Stimulated activated CD4-positive, alpha-beta T cell treated with anti-CD3 and anti-CD28 coated beads, Interleukin-1b, Interleukin-23, amount 100 ng/mL, for 24 hours (primary cell): Measurements from ENCODE around the gene ANO6.

ENCODE experiments used
- DNase-seq, 4 experiments: peaks; one replicate each; pipeline ENCODE4 v3.0.0-alpha.2; 2020; ENCODE audit warnings: low read depth in 4 of 4, low spot score in 1 of 4

The ANO6 gene

GRCh38 chr12:45435945-45436710, 220.2 kb downstream of the ANO6 start:
- DNase-seq = no peak

DNA sequence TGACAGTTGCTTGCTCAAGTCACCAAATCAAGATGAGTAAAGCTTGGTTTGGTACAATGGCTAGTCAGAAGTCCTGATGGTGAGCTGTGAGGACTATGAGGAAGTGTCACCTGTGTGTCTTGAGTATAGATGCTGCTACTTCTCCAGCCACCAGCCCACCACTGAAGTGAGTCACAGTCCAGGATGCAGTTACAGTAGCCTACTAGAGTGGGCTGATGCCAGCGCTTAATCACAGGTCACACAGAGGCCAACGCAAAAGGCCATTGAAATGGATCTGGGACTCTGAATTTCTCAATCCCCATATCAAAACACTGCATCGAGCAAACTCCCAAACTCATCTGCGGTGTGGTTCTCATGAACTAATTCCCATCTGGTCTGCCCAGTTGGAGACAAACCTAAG, 223.1 kb downstream of the ANO6 start:
- DNase-seq = no peak

DNA sequence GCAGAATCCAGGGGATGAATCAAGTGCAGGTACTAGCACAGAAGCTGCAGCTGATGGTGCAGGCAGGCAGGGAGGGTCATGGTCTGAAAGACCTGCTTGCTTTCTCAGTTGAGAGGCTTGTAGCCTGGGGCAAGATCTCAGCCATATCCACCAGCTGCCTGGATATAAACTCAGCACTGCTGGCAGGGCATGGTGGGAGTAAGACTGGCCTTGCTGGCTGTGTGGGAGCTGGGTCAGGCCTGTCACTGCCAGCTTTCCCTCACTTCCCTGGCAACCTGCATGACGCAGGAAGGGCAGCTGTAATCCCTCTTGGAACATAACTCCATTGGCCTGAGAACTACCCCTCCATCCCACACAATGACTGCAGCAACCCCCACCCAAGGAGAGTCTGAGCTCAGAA, 230.1 kb downstream of the ANO6 start:
- DNase-seq = no peak

DNA sequence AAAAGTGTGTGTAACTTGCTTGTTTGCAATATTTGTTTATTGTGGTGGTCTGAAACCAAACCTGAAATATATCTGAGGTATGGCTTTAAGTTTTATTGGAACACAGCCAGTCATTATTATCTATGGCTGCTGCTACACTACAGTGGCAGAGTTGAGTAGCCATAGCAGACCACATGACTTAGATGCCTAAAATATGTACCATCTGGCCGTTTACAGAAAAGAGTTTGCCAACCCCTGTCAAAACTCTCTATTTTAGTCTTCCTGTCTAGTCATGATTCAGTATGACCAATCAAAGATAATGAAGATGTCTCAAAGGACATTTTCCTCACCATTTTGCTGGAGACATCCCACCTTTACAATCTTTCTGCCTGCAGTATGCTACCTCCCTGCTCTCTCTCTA, 242.3 kb downstream of the ANO6 start:
- no peak for DNase-seq

DNA sequence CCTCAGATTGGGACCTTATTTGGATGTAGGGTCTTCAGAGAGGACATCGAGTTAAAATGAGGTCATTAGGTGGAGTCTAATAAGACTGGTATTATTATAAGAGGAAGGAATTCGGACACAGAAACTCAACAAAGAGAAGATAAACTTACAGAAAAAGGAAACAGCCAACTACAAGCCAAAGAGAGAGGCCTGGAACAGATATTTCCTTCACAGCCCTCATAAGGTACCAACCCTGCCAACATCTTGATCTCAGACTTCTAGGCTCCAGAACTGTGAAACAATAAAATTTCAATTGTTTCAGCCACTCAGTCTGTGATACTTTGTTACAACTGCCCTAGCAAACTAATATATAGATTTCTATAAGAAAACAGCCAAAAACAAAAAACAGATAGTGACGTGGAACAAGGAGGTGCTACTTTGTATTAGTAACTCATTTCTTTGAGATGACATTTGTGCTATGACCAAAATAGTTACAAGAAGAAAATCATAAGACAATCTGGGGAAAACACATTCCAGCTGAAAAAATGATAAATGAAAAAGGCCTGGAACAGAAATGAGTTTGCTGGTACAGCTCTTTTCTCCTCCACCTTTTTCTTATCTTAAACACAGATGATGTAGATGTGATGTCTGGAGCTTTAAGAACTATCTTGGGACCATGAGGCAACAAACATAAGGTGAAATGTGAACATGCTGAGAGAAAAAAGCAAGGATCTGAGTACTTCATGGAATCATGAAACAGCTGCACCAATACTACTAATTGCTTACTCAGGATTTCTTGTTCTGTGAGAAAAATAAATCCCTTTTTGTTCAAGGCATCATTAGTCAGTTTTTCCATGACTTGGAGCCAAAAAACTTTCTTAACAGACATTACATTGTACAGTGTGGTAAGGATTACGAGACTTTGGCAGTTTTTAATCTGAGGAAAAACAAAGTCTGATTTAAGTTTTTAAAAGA, 243.2 kb downstream of the ANO6 start:
- DNase-seq = no peak

DNA sequence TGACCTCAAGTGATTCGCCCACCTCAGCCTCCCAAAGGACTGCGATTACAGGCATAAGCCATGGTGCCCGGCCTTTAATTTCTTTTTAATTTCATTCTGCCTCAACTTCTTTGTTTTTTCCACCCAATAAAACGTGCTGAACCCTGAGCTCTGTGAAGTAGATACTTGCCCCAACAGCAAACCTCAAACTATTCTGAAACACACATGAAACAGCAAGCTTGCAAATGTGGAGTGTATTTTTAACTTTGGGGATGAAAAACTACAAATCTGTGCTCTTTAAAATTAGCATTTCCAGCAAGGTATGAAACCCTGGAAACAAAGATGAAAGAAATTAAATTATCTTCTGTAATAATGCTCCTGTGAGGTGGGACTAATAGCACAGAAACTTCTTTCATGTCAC, 246.6 kb downstream of the ANO6 start:
- no peak for DNase-seq

GRCh38 chr12:45464699-45465098, 248.8 kb downstream of the ANO6 start:
- no peak for DNase-seq

DNA sequence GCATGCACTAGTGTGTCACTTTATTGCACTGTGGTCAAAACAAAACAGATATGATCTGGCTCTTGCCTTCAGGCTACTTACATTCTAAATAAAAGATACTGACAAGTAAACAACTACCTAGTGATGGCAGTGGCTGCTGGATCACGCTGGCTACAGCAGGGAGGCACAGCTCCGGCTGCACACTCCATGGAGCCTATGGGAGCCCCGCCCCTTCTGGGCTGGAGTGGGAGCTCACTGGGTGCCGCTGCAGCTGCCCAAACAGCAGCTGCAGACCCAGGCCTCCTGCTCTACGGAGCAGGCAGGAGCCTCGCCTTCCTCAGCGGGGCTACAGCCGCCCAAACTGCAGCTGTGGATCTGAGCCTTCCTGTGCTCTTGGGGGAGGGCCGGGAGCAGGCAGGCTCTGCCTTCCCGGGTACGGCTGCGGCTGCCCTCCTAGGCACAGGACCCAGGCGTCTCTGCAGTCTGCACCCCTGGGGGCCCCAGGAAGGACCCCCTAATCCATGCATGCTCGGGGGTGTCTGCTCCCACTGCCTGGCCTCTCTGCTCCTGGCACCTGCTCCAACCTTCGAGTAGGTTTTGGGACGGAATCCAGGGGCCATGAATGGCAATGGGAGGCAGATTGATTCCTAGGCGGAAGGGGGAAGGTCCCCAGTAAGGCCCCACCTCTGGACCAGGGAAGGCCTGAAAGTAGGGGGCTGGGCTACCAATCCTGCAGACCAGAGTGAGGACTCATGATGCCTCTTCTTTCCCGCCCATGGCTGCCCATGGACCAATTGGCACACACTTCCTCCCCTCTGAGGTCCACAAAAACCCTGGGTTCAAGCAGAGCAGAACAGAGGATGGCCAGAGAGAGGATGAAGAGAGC, 253.1 kb downstream of the ANO6 start:
- no peak for DNase-seq

GRCh38 chr12:45469902-45470301, 254.0 kb downstream of the ANO6 start:
- DNase-seq = no peak

DNA sequence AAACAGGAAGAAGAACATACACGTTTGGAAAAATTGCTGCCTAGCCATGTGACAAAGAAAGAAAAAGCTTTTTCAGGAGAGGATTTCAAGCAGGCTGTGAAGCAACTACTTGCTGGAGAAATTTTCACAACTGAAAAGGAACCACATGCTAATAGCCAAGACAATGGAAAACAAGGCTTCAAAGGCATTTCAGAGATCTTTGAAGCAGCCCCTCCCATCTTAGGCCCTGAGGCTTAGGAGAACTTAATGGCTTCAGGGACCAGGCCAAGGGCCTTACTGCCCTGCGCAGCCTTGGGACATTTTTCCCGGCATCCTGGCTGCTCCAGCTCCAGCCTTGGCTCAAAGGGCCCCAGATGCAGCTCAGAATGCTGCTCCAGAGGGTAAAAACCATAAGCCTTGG, 257.7 kb downstream of the ANO6 start:
- no peak for DNase-seq

DNA sequence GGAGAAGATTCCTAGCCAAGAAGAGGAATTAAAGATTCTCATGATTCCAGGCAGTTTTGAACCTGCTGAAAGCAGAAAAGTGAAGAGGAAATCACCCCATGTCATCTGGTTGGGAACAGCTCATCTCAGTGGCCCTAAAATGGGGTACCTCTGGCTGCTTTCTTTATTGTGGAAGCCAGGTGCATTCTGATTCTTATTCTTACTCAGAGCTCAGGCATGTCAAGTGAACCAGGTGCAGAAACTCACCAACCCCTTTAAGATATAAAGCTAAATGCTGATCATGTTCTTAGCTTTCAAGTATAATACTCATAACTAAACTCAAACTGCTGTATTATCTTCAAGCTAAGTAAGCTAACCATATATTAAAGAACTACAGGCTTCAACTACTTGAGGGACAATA, 259.7 kb downstream of the ANO6 start:
- DNase-seq = no peak

DNA sequence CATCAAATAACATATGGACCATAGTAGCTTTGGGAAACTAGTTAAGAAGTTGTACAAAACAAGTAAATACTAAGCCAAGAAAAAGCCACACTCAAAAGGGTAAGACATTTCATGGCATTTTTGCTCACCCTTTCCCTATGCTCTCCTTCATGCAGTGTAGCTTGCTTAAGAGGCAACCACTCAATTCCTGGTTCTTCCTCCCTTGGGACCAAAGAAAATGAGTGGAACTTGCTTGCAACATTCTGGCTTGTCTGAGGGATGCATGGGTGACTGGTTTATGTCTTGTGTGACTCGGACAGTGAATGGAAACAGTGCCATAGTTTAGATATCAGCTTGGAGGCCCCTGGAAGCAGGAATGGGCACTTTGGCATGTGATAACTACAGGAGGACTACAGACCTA, 261.6 kb downstream of the ANO6 start:
- DNase-seq = no peak

DNA sequence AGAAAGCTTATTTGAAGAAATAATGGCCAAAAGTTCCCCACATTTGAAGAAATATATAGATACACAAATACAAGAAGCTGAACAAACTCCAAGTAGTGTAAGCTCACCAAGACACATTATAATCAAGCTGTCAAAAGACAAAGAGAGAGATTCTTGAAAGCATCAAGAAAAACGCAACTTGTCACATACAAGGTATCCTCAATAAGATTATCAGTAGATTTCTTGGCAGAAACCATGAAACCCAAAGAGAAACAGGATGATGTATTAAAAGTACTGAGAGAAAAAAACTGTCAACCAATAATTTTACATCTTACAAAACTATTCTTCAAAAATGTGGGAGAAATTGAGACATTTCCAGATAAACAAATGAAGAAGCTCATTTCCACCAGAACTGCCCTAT, 263.0 kb downstream of the ANO6 start:
- DNase-seq = no peak

DNA sequence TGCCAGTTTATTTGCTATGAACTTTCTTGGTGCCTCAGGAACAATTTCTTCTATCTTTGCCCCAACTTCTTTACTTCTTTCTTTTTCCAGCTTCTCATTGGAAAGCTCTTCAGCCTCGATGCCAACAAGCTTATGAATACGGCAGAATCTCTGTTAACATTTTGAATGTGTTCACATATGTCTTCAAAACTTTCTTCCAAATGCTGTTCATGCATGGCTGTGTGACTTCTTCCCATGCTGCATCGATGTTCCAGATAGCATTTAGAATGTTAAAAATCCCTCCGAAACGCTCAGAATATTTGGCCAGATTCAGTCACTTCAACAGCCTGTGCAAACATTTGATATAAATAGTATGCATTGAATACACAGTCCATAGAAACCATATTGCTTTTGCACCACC, 265.9 kb downstream of the ANO6 start:
- DNase-seq = no peak

DNA sequence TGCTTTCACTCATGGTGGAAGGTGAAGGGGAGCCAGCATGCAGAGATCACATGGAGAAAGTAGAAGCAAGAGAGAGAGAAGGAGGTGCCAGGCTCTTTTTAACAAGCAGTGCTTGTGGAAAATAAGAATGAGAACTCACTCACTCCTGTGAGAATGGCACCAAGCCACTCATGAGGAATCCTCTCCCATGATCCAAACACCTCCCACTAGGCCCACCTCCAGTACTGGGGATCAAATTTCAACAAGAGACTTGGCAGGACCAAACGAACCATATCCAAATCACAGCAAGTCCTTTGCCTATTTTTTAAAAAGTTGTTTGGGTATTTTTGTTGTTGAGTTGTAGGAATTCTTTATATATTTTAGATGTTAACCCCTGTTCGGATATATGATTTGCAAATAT, 267.7 kb downstream of the ANO6 start:
- DNase-seq = no peak
